Mesangial cell (primary cell): ENCODE results near the gene OR6C76. TPM values are rescaled to one million over a fixed set of nuclear protein-coding genes. Genes with fewer than 3 reads are reported as not detected.

Source experiments
- total RNA-seq: library from RNA; depleted of rRNA; stranded (reverse); fragments of >200 nt; gene quantifications from 2 replicates; pipeline ENCODE4 v1.2.3, GENCODE V29; 2015

The OR6C76 gene
- not detected in 2 replicates for total RNA-seq

DNA sequence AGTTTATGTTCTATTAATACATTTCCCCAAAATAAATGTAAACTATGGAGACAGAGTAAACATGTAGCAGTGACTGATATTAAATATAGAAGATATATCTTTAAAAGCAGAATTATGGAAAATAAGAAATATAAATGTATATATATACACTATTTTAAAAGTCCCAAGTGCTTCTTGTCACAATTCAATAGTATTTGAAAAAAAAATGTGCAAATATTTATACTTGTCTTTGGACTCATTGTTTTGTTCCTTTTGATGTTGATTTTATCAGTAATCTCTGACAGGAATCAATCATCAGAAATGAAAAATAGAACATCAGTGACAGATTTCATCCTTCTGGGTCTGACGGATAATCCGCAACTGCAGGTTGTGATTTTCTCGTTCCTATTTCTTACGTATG lies at the start of gene OR6C76:
Gene OR6C76 (plus strand): TSS at position 301 of the 400 bp plus-strand sequence. CDS start 0 bp downstream, at position 301.

DNA sequence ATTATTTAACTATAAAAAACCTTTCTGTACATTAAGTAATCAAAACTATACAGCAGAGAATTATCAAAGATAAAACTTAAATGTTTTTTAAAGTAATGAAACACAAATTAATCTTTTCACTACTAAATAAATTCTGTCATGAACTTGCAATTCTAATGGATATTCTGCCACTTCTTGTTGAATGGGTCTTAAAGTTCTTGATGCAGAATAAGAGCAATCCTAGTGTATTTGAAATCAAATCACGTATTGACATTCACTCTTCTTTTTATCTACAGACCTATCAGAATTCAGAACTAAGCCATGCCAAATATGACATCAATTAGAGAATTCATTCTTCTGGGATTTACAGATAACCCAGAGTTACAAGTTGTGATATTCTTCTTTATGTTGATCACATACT lies 25.8 kb upstream of the OR6C76 start, which contains the start of gene OR6C65:
Gene OR6C65 (plus strand): TSS at position 301 of the 400 bp plus-strand sequence. CDS start 0 bp downstream, at position 301.

GRCh38 chr12:55443776-55444175 lies 17.7 kb downstream of the OR6C76 start, which contains the start of gene OR6C2:
TSS of gene OR6C2 (plus strand) at chr12:55444076. CDS start at chr12:55452214, 8,138 bp downstream.

GRCh38 chr12:55470088-55470829 lies 44.2 kb downstream of the OR6C76 start, which contains the start of gene OR6C70:
TSS of gene OR6C70 (minus strand) at chr12:55470138. CDS start at chr12:55470138, 0 bp downstream.

Other genes starting within 250 kb of the OR6C76 start
- not detected in 2 replicates for gene OR10A7, start 205.2 kb upstream of the OR6C76 start, total RNA-seq
- not detected in 2 replicates for gene OR6C74, start 181.6 kb upstream of the OR6C76 start, total RNA-seq
- not detected in 2 replicates for gene OR6C6, start 129.7 kb upstream of the OR6C76 start, total RNA-seq
- gene OR6C1, start 111.9 kb upstream of the OR6C76 start, total RNA-seq = not detected in 2 replicates
- gene OR6C3, start 95.5 kb upstream of the OR6C76 start, total RNA-seq = not detected in 2 replicates
- gene OR6C75, start 63.3 kb upstream of the OR6C76 start, total RNA-seq = not detected in 2 replicates
- gene OR6C65, start 25.7 kb upstream of the OR6C76 start, total RNA-seq = not detected in 2 replicates
- not detected in 2 replicates for gene OR6C2, start 17.8 kb downstream of the OR6C76 start, total RNA-seq
- gene OR6C70, start 43.9 kb downstream of the OR6C76 start, total RNA-seq = not detected in 2 replicates
- gene OR6C68, start 66.1 kb downstream of the OR6C76 start, total RNA-seq = not detected in 2 replicates
- not detected in 2 replicates for gene OR6C4, start 123.3 kb downstream of the OR6C76 start, total RNA-seq
- gene OR2AP1, start 146.2 kb downstream of the OR6C76 start, total RNA-seq = not detected in 2 replicates
- gene OR10P1, start 210.6 kb downstream of the OR6C76 start, total RNA-seq = not detected in 2 replicates